HepG2 (cell line): ENCODE results near the gene THRB.

Experiments
- FOXM1 ChIP-seq: sonication (generic); formaldehyde crosslinking; IDR thresholded peaks from 2 replicates; pipeline ENCODE4 v1.5.0; 2020; ENCODE audit warnings: missing genetic modification reagents
- HNRNPH1 ChIP-seq: fragments of 200-400 bp; formaldehyde crosslinking; optimal IDR thresholded peaks from 2 replicates; pipeline ENCODE3; 2017; ENCODE audit warnings: mild to moderate bottlenecking, low read depth, low read length
- POLR2AphosphoS5 ChIP-seq: IDR thresholded peaks from 2 replicates; pipeline ENCODE4 v1.6.1; 2012; ENCODE audit warnings: low read depth, low read length
- PRMT3 ChIP-seq: sonication (generic); formaldehyde crosslinking; IDR thresholded peaks from 2 replicates; pipeline ENCODE4 v1.8.1; 2022; ENCODE audit warnings: low read depth, mild to moderate bottlenecking, moderate library complexity, missing genetic modification reagents, borderline replicate concordance

DNA sequence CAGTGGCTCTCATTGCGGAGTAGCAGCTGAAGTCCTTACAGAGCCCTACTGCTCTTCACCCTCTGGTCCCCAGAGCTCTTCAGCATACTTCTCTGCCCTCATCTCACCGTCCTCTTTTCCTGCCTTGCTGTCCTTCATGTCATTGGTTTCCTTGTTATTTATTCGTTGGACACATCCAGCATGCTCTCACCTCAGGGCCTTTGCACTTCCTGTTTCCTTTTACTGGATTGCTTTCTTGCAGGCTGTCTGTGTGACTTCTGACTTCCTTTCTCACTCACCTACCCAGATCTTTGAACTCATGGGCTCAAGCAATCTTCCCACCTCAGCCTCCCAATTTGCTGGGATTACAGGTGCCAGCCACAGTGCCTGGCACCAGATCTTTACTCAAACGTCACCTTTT lies 422.5 kb downstream of the THRB start:
- TF ChIP-seq HNRNPH1 (no peak), FOXM1 (CRISPR knock-in tag) (no peak), PRMT3 (CRISPR knock-in tag) (no peak), POLR2AphosphoS5 (no peak)
